ENCODE results near the gene OLFM1.
"Not testable (repeated sequence)": the region's sequence is repeated elsewhere in the genome, so short reads cannot be mapped to it uniquely, and the experiment has no call there.

OLFM1 gene

GRCh38 chr9:135108831-135109510 lies 21.5 kb downstream of the OLFM1 start:
- no peak for ATAC-seq
- DNase-seq: no peak

- no peak for ATAC-seq
- DNase-seq: no peak
Measured at GRCh38 chr9:135109650-135110049, 22.2 kb downstream of the OLFM1 start.

- no peak for ATAC-seq
- no peak for DNase-seq
Measured at GRCh38 chr9:135110416-135110815, 22.9 kb downstream of the OLFM1 start.

GRCh38 chr9:135111600-135111999 lies 24.1 kb downstream of the OLFM1 start:
- DNase-seq, ATAC-seq: not testable (repeated sequence)

- no peak for DNase-seq
- ATAC-seq: no peak
Measured at GRCh38 chr9:135116371-135116770, 28.9 kb downstream of the OLFM1 start.

GRCh38 chr9:135116881-135117280 lies 29.4 kb downstream of the OLFM1 start:
- DNase-seq (no peak), ATAC-seq (no peak)

- no peak for DNase-seq
- ATAC-seq: no peak
Measured at GRCh38 chr9:135117281-135117680, 29.8 kb downstream of the OLFM1 start.

GRCh38 chr9:135119496-135120064 lies 32.1 kb downstream of the OLFM1 start:
- ATAC-seq: no peak
- no peak for DNase-seq

GRCh38 chr9:135120249-135120648 lies 32.8 kb downstream of the OLFM1 start:
- DNase-seq: no peak
- no peak for ATAC-seq

- ATAC-seq: no peak
- no peak for DNase-seq
Measured at GRCh38 chr9:135122316-135122715, 34.8 kb downstream of the OLFM1 start.

- DNase-seq (no peak), ATAC-seq (no peak)
Measured at GRCh38 chr9:135123126-135123772, 35.8 kb downstream of the OLFM1 start.

GRCh38 chr9:135123773-135124134 lies 36.3 kb downstream of the OLFM1 start:
- no peak for DNase-seq

GRCh38 chr9:135126451-135127187 lies 39.2 kb downstream of the OLFM1 start:
- DNase-seq: no peak

More at GRCh38 chr9:135123773-135124134, 36.3 kb downstream of the OLFM1 start:
- no peak for ATAC-seq

GRCh38 chr9:135127718-135128670 lies 40.5 kb downstream of the OLFM1 start:
- DNase-seq (no peak), ATAC-seq (no peak)

More at GRCh38 chr9:135126451-135127187, 39.2 kb downstream of the OLFM1 start:
- no peak for ATAC-seq

- no peak for ATAC-seq
Measured at GRCh38 chr9:135129137-135129695, 41.7 kb downstream of the OLFM1 start.

GRCh38 chr9:135130207-135130976 lies 42.9 kb downstream of the OLFM1 start:
- DNase-seq (peak; percentile 19), ATAC-seq (peak; percentile 15)

More at GRCh38 chr9:135129137-135129695, 41.7 kb downstream of the OLFM1 start:
- no peak for DNase-seq

- ATAC-seq: no peak
- DNase-seq: no peak
Measured at GRCh38 chr9:135131488-135131887, 44.0 kb downstream of the OLFM1 start.

GRCh38 chr9:135132008-135132407 lies 44.5 kb downstream of the OLFM1 start:
- no peak for DNase-seq
- no peak for ATAC-seq

GRCh38 chr9:135134268-135135022 lies 47.0 kb downstream of the OLFM1 start:
- ATAC-seq (no peak), DNase-seq (no peak)
